GM18519 (cell line): ENCODE measurements around the gene PNPLA2.

Source experiments
- ATAC-seq: cut with Tn5 transposase; IDR thresholded peaks from one replicate; pipeline ENCODE4 v1.9.1; 2021; ENCODE audit warnings: mild to moderate bottlenecking, moderate library complexity; ENCODE audit not compliant: unreplicated experiment, low FRiP score

The PNPLA2 gene

DNA sequence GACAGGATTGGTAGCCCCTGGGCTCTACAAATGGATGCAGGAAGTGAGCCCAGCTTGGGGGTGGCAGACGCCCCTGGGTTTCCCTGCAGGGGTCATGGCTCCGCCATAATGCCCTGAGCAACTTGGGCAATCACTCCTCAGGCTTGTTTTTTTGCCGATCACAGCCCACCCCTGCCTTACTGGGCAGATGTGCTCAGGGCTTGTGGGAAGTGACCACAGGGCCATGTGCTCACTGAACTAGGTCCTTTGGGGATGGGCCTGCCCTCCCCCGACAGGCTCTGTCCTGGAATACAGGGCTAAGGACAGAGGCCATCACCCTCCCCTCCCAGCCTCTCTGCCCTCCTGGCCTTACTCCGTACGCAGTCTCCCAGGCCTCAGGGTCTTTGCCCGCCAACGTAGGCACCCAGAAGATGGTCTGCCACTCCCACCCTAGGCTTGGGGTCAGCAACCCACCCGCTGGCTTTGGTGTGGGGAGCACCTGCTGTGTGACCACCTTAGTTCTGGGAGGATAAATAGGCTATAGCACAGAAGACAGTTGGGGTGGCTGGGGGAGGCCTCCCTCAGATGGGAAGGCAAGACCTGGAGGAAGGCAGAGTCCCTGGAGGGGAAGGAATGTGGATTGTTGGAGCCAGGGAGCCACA is 5.1 kb upstream of the PNPLA2 start:
- ATAC-seq = no peak

DNA sequence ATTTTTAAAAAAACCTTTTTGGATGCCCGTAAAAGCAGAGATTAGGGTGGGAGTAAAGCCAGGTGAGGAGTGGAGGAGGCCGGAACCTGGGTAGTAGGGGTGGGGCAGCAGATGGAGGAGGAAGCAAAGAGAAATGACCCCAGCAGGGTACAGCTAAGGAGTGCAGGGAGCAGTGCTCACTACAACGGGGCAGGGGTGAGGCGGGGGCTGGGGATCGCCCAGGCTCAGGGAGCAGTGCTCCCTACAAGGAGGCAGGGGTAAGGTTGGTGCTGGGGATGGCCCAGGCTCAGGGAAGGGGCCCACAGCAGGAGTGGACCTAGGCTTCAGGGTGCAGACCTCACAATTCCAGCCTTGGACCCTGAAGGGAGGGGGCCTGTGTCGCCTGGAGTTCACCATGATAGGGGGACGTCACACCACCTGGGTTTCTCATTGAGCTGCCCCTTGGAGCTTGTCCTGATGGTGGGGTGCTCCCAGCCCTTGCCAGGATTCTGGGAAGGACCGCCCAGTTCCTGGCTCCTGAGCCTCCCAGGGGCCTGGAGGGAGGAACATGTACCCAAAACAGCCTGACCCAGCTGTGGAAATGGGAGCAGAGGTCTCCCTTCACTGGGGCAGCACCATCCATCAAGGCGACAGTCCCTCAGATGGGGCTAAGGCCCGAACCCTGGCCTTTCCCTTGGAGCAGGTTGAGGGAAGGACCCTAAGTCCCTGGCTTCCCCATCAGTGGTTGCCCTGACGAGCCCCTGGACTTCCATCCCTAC is 2.9 kb upstream of the PNPLA2 start:
- no peak for ATAC-seq

DNA sequence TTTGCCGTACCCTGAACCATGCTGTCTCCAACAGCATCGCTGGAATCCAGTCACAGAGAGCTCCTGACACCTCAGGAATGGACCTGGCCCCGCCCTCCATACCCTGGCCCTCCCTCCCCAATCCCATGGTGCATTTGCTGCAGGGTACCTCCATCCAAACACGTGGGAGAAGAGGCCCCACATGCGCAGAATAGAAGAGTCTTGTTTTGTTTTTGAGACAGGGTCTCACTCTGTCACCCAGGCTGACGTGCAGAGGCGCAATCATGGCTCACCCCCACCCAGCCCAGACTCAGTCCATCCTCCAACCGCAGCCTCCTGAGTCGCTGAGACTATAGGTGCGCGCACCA is 2.3 kb upstream of the PNPLA2 start:
- no peak for ATAC-seq

DNA sequence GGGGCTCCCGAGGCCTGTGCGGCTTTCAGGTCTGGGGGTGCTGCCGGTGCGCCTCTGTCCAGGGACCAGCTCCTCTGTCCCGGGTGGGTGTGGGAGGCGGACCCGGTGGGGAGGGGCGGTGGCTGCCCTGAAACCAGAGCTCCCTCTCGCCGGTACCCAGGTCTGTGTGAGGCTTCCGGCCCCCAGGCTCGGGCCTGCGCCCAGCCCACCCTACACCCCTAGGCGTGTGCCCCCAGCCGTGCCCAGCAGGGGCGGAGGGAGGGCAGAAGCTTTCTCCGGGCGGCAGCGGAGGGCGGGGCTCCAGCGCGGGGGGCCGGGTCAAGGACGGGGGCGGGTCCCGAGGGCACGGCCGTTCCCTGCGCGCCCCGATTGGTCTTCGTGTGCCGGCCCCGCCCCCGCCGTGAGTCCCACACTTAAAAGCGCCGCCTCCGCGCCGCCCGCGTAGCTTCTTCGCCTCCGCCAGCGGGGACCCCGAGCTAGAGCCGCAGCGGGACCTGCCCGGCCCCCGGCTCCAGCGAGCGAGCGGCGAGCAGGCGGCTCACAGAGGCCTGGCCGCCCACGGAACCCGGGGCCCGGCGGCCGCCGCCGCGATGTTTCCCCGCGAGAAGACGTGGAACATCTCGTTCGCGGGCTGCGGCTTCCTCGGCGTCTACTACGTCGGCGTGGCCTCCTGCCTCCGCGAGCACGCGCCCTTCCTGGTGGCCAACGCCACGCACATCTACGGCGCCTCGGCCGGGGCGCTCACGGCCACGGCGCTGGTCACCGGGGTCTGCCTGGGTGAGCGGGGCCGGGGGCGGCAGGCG is 616 bp downstream of the PNPLA2 start:
- ATAC-seq = peak; percentile 34

DNA sequence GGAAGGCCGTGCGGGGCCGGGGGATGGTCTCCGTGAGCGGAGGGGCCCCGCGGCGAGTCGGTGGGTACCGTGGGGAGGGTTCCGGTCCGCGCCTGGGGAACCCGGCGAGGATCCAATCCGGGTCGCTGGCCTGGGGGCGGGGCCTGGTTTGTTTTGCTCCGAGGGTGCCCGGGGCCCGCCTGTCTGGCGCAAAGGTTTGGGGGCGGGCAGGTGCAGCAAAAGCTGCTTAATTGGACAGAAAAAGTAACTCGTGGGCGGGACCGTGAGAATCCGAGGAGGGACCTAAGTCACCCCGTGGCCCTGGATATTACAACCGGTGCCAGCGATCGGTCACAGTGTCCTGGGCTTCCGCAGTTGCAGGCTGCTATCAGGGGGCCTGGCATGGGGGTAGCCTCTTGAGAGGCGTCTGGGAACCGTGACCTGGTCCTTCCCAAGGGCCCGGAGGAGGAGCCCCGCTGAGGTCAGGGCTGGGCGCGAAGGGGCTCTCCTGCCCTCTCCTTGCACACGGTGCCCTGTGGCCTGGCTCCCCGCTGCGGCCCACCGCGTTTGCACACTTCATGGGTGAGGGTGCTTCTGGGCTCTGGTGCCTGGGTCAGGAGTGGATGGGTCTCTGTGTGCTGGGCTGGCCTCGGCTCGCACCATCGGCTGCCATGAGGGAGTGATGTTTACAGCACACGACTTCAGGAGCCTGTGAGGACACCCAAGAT is 1.4 kb downstream of the PNPLA2 start:
- peak; percentile 28 for ATAC-seq

DNA sequence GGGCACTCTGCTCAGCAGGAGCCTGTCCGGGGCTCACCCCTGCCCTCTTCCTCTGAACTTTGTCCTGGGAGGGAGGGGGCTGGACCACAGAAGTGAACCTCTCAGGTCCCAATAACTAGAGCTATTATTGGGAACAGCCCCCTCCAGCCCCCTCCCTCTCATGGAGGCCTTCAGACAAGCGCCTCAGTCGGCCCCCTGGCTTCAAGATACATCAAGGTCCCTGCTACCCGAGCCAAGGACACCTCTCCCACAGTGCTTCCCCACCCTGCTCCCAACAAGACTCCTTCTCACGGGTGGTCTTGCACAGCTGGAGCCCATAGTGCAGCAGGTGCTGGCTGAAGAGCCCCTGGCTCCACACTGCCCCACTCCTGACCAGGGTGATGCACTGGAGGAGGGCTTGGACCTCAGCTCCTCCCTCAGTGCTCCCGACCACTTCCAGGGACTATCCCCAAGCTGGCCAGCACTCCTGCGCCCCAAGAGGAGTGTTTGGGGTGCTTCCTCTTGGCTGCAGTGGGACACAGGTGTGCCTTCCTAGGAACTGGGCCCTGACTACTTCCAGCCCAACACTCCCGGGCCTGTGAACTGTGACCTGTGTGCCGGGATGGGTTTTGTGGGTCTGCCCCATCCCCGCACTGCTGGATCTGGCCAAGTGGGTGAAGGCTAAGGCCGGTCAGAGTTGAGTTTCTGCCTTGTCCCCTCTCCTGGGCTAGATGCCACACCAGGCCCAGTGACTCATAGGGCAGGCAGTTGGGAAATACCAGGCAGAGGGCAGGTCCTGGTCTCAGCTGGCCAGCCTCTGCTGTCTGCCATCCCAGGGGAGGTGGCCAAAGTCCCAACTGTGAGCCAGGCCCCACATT is 2.2 kb downstream of the PNPLA2 start:
- no peak for ATAC-seq

DNA sequence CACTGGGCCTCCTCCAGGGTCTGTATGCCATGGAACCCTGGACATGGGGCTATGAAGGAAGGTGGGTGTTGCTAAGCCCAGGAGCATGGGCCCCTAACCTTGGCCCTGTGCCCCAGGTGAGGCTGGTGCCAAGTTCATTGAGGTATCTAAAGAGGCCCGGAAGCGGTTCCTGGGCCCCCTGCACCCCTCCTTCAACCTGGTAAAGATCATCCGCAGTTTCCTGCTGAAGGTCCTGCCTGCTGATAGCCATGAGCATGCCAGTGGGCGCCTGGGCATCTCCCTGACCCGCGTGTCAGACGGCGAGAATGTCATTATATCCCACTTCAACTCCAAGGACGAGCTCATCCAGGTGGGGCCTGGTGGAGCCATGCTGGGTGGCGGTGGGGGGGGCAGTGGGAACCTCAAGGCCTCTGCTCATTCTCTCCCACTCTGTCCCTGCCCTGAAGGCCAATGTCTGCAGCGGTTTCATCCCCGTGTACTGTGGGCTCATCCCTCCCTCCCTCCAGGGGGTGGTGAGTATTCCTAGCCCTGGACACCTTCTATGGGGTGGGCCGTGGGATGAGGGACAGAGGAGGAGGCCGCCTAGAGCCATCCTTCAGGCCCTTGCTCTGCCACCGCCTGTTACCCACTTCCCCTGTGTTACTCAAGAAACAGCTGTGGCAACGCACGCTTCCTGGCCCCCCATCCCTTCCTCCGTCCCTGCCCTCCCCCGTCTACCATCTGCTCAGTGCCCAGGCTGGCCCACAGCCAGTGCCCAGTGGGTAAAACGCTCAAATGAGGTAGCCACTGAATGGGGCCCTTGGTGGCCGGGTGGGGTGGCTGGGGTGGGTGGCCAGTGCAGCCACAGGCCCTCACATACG is 3.0 kb downstream of the PNPLA2 start:
- no peak for ATAC-seq

DNA sequence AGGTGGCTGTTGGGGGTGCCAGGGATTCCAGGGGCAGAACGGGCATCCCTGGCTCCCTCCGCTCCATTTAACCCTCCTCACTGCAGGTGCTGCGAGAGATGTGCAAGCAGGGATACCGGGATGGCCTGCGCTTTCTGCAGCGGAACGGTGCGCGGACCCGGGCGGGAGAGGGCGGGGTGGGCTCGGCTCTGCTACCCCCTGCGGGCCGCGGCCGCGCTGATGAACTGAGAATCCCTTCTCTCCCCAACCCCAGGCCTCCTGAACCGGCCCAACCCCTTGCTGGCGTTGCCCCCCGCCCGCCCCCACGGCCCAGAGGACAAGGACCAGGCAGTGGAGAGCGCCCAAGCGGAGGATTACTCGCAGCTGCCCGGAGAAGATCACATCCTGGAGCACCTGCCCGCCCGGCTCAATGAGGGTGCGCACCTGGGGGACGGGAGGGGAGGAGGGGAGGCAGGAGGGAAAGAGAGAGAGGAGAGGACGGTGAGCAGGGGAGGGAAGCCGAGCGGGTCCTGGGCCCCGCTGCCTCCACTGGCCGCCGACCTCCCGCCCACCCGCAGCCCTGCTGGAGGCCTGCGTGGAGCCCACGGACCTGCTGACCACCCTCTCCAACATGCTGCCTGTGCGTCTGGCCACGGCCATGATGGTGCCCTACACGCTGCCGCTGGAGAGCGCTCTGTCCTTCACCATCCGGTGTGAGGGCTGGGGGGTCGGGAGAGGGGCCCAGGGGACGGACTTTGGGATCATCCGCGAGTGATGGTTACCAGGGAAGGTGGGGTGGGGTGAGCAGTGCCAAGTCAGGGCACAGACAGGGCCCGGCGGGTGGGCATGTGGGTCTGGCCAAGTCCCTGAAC is 5.0 kb downstream of the PNPLA2 start:
- no peak for ATAC-seq

DNA sequence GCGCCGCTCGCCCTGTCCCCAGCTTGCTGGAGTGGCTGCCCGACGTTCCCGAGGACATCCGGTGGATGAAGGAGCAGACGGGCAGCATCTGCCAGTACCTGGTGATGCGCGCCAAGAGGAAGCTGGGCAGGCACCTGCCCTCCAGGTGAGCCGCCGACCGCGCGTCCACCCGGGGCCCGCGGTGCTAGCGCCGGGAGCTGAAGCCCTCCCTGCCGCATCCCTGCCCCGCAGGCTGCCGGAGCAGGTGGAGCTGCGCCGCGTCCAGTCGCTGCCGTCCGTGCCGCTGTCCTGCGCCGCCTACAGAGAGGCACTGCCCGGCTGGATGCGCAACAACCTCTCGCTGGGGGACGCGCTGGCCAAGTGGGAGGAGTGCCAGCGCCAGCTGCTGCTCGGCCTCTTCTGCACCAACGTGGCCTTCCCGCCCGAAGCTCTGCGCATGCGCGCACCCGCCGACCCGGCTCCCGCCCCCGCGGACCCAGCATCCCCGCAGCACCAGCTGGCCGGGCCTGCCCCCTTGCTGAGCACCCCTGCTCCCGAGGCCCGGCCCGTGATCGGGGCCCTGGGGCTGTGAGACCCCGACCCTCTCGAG is 5.7 kb downstream of the PNPLA2 start:
- ATAC-seq = no peak

DNA sequence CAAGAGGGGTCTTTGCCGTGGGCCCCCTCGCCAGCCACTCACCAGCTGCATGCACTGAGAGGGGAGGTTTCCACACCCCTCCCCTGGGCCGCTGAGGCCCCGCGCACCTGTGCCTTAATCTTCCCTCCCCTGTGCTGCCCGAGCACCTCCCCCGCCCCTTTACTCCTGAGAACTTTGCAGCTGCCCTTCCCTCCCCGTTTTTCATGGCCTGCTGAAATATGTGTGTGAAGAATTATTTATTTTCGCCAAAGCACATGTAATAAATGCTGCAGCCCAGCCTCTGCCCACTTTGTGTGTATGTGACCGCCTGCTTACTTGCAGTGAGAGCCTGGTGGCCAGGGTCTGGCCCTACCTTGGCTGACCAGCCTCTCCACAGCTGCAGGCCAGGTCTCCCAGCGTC is 6.2 kb downstream of the PNPLA2 start:
- no peak for ATAC-seq

DNA sequence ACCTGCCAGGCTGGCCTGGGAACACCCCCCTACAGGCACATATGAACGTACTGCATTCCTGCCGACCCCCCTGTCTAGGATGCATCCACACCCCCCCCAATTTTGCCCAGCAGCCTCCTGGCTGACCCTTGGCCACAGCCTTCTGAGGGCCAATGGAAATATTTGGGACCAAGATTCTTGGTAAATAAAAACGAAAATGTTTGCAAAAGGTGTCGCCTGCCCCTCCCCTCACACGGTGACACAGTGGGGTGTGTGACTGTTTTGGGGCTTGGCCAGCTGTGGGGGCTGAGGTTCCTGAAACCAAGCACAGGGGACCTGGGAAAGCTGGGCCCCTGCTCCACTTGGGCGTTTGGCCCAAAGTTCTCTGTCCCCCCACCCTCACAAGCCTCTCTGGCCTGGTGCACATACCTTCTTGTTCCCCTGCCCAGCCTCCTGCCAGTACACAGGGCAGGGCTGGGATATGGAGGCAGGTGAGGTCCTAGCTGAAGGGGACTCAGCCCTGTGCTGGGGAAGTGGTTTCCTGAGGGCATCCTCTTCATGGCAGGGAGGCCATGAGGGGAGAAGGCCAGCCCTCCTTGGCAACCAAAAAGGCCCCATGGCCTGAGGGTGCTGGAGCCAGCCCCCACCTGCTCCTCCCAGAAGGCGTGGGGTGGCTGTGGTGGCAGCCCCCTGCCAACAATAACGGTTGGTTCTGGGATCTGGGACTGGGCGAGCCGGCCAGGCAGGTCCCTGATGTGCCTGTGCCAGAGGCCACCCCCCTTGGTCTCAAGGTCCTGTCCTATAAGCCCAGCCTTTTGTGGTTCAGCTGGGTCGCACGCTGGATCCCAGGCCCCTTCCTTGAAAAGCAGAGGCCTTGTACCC is 6.9 kb downstream of the PNPLA2 start:
- ATAC-seq = no peak

DNA sequence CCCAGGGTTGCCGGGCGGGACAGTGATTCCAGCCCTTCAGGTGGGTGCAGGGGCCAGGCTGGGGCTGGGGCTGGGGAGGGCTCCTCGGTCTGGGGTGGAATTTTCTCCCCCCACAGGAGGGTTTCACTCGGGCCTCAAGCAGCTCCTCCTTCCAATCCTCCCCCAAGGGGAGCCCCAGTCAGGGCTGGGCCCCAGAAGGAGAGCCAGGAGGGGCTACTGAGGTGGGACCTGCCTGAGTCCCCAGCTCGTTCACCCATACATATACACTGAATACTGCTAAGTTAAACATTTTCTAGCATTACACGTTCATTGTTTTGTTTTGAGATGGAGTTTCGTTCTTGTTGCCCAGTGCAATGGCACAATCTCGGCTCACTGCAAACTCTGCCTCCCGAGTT is 7.5 kb downstream of the PNPLA2 start:
- ATAC-seq = no peak

DNA sequence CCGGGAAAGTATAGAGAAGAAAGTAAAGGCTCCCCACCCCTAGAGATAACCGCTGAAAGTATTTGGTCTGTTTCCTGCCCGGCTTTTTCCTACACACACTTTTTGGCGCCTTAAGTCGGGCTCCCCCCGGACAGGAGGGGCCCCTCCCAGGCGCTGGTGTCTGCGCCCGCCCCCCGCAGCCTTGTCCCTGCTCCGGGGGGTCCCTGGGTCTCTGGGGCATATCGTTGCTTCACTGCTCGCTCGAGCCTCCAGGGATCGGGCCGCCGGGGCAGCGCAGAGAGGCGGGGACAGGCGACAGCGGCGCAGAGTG is 8.1 kb downstream of the PNPLA2 start:
- ATAC-seq = no peak

DNA sequence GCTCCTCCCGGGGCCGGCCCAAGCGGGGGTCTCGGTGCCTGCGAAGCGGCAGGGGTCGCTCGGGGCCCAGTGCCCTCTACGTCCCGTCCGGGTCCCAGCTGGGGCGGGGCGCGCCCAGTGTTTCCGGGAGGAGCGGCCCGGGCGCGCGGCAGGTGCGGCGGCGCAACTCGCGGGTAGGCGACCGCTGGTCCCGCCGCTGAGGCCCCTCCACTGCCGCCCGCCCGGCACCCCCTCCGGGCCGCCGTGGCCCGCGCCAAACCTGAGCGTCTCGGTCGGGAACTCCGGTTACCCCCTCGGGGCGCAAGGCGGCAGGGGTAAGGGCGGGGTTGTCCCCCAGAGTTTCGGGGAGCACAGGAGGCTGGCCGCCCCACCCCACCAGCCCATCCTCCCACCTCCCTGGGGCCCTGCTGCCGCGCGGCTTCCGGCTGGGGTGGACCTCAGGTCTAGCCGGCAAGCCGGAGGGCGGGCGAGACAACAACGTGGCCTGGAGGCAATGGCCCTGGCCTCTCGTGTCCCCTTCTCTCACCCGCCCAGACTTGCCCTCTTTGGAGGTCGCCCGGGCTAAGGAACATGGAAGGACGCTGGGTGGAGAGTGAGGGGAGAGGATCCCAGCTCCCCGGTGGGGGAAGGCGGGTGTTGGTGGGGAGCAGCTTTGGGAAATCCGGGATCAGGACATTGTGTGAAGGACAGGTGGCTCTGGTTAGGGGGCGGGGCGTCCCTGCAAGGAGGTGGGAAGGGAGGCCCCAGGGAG is 8.6 kb downstream of the PNPLA2 start:
- ATAC-seq = no peak

DNA sequence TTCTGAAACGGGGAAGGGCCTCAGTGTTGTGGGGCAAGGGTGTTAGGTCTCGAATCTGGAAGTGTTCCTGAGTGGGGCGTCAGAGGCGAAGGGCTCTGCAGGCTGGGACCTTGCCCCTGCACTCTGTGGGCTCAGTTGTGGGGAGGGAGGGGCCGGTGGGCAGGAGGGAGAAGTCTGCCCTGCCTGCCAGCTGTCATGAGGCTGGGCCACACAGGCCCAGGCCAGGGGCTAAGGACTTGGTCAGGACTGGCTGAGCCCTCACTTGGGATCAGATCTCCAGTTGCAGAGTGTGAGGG is 9.1 kb downstream of the PNPLA2 start, which contains the start of gene CRACR2B:
CRACR2B (plus strand) TSS at position 23 of the 296 bp plus-strand sequence. CDS start 689 bp downstream, outside the sequence.
- ATAC-seq = no peak

DNA sequence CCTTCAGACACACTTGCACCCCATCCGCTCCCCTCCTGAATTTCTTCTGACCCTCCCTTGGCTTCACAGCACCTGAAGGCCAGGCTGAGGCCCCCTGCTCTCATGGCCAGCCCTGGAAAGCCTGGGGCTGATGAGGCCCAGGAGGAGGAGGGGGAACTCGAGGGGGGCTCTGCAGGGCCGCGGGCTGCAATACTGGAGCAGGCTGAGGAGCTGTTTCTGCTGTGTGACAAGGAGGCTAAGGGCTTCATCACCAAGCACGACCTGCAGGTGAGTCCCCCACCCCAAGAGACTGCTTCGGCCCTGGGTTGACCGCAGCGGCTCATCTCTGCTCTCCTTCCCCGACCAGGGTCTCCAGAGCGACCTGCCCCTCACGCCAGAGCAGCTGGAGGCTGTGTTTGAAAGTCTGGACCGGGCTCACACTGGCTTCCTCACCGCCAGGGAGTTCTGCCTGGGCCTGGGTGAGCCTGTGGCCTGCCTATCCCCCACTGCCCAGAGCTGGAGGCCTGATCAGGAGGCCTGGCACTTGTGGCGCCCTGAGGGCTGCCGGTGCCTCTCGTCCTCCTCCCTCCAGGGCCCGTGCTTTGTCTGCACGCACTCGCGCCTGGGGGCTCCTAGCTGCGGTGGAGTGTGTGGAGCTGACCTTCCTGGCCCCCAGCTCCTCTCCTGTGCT is 9.9 kb downstream of the PNPLA2 start:
- no peak for ATAC-seq
